HepG2 (cell line): ENCODE measurements around the gene SLC44A4. TPM values are rescaled to one million over a fixed set of nuclear protein-coding genes. Genes with fewer than 3 reads are reported as not detected.

Experiments
- ATAC-seq: fragments of 200-7000 bp; cut with Tn5 transposase; 3 replicates; pipeline ENCODE4 v1.9.1; 2020; ENCODE audit warnings: mild to moderate bottlenecking, moderate library complexity
- BruUV-seq: library from RNA; stranded (reverse); fragments of 400-500 nt; replicated peaks from 2 replicates; lab custom pipeline; 2021; lab: Mats Ljungman, UMichigan
- CTCF ChIA-PET: fragments of 300-600 bp; formaldehyde crosslinking; extraction: SDS; loops from one replicate; lab custom pipeline; 2021; ENCODE audit warnings: low total read pairs, inconsistent platforms, low intra/inter-chr PET ratio; lab: Yijun Ruan, JAX
- POLR2A ChIA-PET: fragments of 350-600 bp; sonication (Branson Sonifier 250); formaldehyde crosslinking; loops from one replicate; lab custom pipeline; 2020; ENCODE audit warnings: antibody characterized with exemption, inconsistent platforms; lab: Yijun Ruan, JAX
- DNase-seq: peaks from one replicate; pipeline ENCODE4 v3.0.0-alpha.2; 2015; ENCODE audit warnings: low spot score
- FAIRE-seq: peaks from 3 replicates; lab custom pipeline; 2011; peaks lifted over from hg19 to GRCh38; lab: Jason Lieb, UNC
- H2AFZ ChIP-seq: one replicate; pipeline ENCODE4 v1.6.1; 2011; ENCODE audit warnings: low read length, inconsistent platforms
- H3K27ac ChIP-seq: fragments of 300-600 bp; 3 replicates; pipeline ENCODE4 v1.8.0; 2011; ENCODE audit warnings: mixed run types, mild to moderate bottlenecking, mixed read lengths, low read length, inconsistent platforms; ENCODE audit not compliant: insufficient read depth; ENCODE audit errors: extremely low read length
- H3K27me3 ChIP-seq, 2 experiments: fragments of 200-600 bp in 1 of 2; 2 replicates in 1 of 2; 3 replicates in 1 of 2; pipeline versions ENCODE4 v1.6.0 to v1.8.0; 2011; ENCODE audit warnings: low read length in 2 of 2, mild to moderate bottlenecking in 2 of 2, moderate library complexity in 2 of 2, inconsistent platforms in 1 of 2; ENCODE audit not compliant: insufficient read depth in 2 of 2, control insufficient read depth in 1 of 2
- H3K36me3 ChIP-seq, 2 experiments: fragments of 200-600 bp in 1 of 2; replicated peaks in 1 of 2; 2 replicates in 1 of 2; 3 replicates in 1 of 2; pipeline versions ENCODE4 v1.5.1 to v1.8.0; 2011; ENCODE audit warnings: low read length in 2 of 2, inconsistent platforms in 1 of 2; ENCODE audit not compliant: insufficient read depth in 2 of 2, control insufficient read depth in 1 of 2
- H3K4me1 ChIP-seq: 2 replicates; pipeline ENCODE4 v1.5.1; 2012; ENCODE audit warnings: low read length, inconsistent platforms; ENCODE audit not compliant: insufficient read depth
- H3K4me2 ChIP-seq: 2 replicates; pipeline ENCODE4 v1.6.0; 2011; ENCODE audit warnings: low read depth, low read length, inconsistent platforms
- H3K4me3 ChIP-seq, 3 experiments: fragments of 200-600 bp in 1 of 3; sonication (generic), shearing (Covaris generic) in 1 of 3; replicated peaks in 1 of 3; 2 replicates each; pipeline ENCODE4 v1.5.1; 2011 to 2016; ENCODE audit warnings: low read length in 3 of 3, inconsistent platforms in 2 of 3, low read depth in 2 of 3, mild to moderate bottlenecking in 2 of 3, control low read depth in 1 of 3, mixed read lengths in 1 of 3; ENCODE audit not compliant: insufficient read depth in 1 of 3
- H3K79me2 ChIP-seq: one replicate; pipeline ENCODE4 v1.6.1; 2011; ENCODE audit warnings: low read length, inconsistent platforms; ENCODE audit not compliant: insufficient read depth
- H3K9ac ChIP-seq: 2 replicates; pipeline ENCODE4 v1.6.0; 2011; ENCODE audit warnings: mild to moderate bottlenecking, low read depth, low read length, inconsistent platforms; ENCODE audit not compliant: insufficient read depth
- H3K9me3 ChIP-seq: 2 replicates; pipeline ENCODE4 v1.5.1; 2012; ENCODE audit warnings: mild to moderate bottlenecking, low read length
- H4K20me1 ChIP-seq: 2 replicates; pipeline ENCODE4 v1.6.0; 2011; ENCODE audit warnings: inconsistent platforms, mild to moderate bottlenecking, low read length, moderate library complexity; ENCODE audit not compliant: insufficient read depth
- CC2D1A ChIP-seq: sonication (generic); formaldehyde crosslinking; IDR thresholded peaks from 2 replicates; pipeline ENCODE4 v1.8.1; 2023; ENCODE audit warnings: mild to moderate bottlenecking, missing genetic modification reagents
- CEBPG ChIP-seq: IDR thresholded peaks from 2 replicates; pipeline ENCODE4 v1.6.1; 2016
- CTCF ChIP-seq: sonication (generic); formaldehyde crosslinking; IDR thresholded peaks from 2 replicates; pipeline ENCODE4 v1.5.0; 2020; ENCODE audit warnings: mild to moderate bottlenecking, missing genetic modification reagents, moderate library complexity
- ELF3 ChIP-seq: IDR thresholded peaks from 2 replicates; pipeline ENCODE4 v1.6.1; 2016; ENCODE audit warnings: missing genetic modification reagents, missing compliant biosample characterization
- POLR2AphosphoS5 ChIP-seq: IDR thresholded peaks from 2 replicates; pipeline ENCODE4 v1.6.1; 2012; ENCODE audit warnings: low read depth, low read length
- PRDM15 ChIP-seq: sonication (generic); formaldehyde crosslinking; IDR thresholded peaks from 2 replicates; pipeline ENCODE4 v1.4.0; 2020; ENCODE audit warnings: missing genetic modification reagents
- SIN3A ChIP-seq: IDR thresholded peaks from 2 replicates; pipeline ENCODE4 v1.6.1; 2011; ENCODE audit warnings: low read depth, mild to moderate bottlenecking, control low read depth, low read length, borderline replicate concordance
- SNAPC2 ChIP-seq: sonication (generic); formaldehyde crosslinking; IDR thresholded peaks from 2 replicates; pipeline ENCODE4 v1.8.1; 2022; ENCODE audit warnings: mild to moderate bottlenecking, missing genetic modification reagents
- SP140L ChIP-seq: sonication (generic); formaldehyde crosslinking; IDR thresholded peaks from 2 replicates; pipeline ENCODE4 v1.4.0; 2020; ENCODE audit warnings: missing genetic modification reagents, borderline replicate concordance
- TEAD3 ChIP-seq: optimal IDR thresholded peaks from 2 replicates; pipeline ENCODE3; 2016; ENCODE audit warnings: borderline replicate concordance
- ZBTB10 ChIP-seq: sonication (generic); formaldehyde crosslinking; IDR thresholded peaks from 2 replicates; pipeline ENCODE4 v1.4.0; 2020; ENCODE audit warnings: missing genetic modification reagents, borderline replicate concordance
- ZNF460 ChIP-seq: sonication (generic); formaldehyde crosslinking; IDR thresholded peaks from 2 replicates; pipeline ENCODE4 v1.5.1; 2020; ENCODE audit warnings: missing genetic modification reagents, mild to moderate bottlenecking, borderline replicate concordance
- ZNF619 ChIP-seq: sonication (generic); formaldehyde crosslinking; IDR thresholded peaks from 2 replicates; pipeline ENCODE4 v1.4.0; 2020; ENCODE audit warnings: mild to moderate bottlenecking, missing genetic modification reagents
- WGBS: methylation state at CpG from one replicate; pipeline ENCODE4 v1.1.6; 2017; ENCODE audit warnings: low lambda C conversion rate; 5-methylcytosine and 5-hydroxymethylcytosine counted together
- in situ Hi-C: cut with HindIII; loops from 2 replicates; pipeline ENCODE4 v1.10.0; 2017; ENCODE audit warnings: low pct_unique_long_range_greater_than_20kb; ENCODE audit not compliant: extremely low pct_ligation_motif_present
- intact Hi-C: fragments of 100-400 bp; cut with micrococcal nuclease; formaldehyde crosslinking; loops from one replicate; pipeline ENCODE4 v1.10.0; 2022; ENCODE audit not compliant: unreplicated experiment
- polyA plus RNA-seq, 8 experiments: library from polyadenylated mRNA; depleted of rRNA in 3 of 8; stranded (reverse) in 7 of 8; unstranded in 1 of 8; fragments of >200 nt; fragmentation: Illumina TruSeq in 4 of 8; extraction: Trizol in 4 of 8; gene quantifications; 2 replicates each; pipeline versions ENCODE4 v1.2.1 to v1.2.3, GENCODE V29; 2011 to 2016; ENCODE audit warnings: low read depth in 4 of 8, missing spikeins in 1 of 8, mixed read lengths in 1 of 8; ENCODE audit not compliant: insufficient read depth in 1 of 8
- total RNA-seq, 5 experiments: library from RNA; depleted of rRNA; stranded (reverse); fragments of >200 nt; fragmentation: Illumina TruSeq; extraction: Trizol; gene quantifications; 2 replicates each; pipeline ENCODE4 v1.2.3, GENCODE V29; 2016; ENCODE audit warnings: low read depth in 1 of 5

Gene SLC44A4
- total and polyA plus RNA-seq, 2 of the 13 experiments (the other 11 are each of a cell fraction or from before 2014, with no cell fraction given), result 3.5 to 5.9 TPM

DNA sequence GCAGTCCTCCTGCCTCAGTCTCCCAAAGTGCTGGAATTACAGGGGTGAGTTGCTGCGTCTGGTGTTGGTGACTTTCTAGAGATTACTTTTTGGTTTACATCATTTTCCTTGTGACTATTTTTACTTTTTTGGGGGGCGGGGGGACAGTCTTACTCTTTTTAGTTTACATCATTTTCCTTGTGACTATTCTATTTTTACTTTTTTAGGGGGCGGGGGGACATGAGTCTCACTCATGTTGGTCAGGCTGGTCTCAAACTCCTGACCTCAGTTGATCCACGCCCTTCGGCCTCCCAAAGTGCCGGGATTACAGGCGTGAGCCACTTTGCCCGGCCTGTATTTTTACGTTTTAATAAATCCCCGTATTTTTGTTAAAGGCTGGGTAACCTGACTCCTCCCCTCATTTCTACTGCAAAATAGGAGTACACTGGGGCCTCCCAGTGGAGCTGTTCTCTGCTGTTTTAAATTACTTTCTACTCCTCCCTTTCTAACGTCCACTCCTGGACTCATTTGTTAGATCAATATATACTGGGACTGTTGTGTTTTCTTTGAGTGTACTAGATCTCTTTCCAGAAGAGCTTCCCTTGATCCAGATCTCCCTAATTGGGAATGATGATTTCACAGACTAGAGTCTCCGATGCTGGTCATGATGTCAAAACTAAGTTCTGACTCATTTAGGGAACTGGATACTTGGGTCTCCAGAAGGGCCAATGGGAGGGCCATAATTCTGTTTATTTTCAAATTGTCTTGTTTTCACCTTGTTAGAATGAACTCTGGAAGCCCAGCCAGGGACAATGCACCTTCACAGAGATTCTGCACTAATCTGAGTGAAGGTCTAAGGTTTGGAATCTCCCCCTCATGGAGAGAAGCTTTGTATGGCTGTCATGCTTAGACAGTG, 42.1 kb downstream of the SLC44A4 start (continued):
- TF ChIP-seq CTCF (CRISPR knock-in tag) (0 out of 2 replicates have a peak, but pooled peaks have one; percentile 18), SNAPC2 (CRISPR knock-in tag) (no peak), CC2D1A (CRISPR knock-in tag) (0 out of 2 replicates have a peak, but pooled peaks have one; percentile 62)

DNA sequence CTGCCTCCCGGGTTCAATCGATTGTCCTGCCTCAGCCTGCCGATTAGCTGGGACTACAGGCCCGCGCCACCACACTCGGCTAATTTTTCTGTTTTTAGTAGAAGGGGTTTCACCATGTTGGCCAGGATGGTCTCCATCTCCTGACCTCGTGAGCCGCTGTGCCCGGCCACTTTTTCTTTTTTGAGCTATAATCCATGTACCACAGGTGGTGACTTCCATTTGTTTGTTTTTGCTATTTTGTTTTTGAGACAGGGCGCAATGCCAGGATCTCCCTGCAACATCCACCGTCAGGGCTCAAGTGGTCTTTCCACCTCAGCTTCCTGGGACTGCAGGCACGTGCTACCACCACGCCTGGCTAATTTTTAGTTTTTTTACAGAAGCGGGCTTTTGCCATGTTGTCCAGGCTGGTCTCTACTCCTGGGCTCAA, 42.7 kb downstream of the SLC44A4 start:
- Histone ChIP-seq H3K9me3 (no peaks in the 10 kb centered on the region), H3K79me2 (peaks cover 48% of the 10 kb centered on the region), H2AFZ (no peak overlapping the region), H4K20me1 (peaks cover 43% of the 10 kb centered on the region), H3K4me1 (peaks cover 52% of the 10 kb centered on the region), H3K27ac (peak overlapping the region; percentile 93), H3K9ac (peak overlapping the region; percentile 98), H3K27me3 (peaks cover 0 to 2% of the 10 kb centered on the region in 2 experiments; a peak in 1 of 5 replicates), H3K4me3 (peak overlapping the region; percentile 75 to 98 (median 93)), H3K4me2 (peak overlapping the region; percentile 84), H3K36me3 (peaks cover 12 to 33% of the 10 kb centered on the region in 2 experiments)
- intact Hi-C loops, result loop anchor here (10.0 kb wide), 1 partner anchor 119 kb away; the partner anchor contains the start of genes NELFE and SKIC2
- no peak for FAIRE-seq
- ChIA-PET CTCF (no interaction called here), POLR2A (interaction anchor here (0.7 to 15.7 kb wide), 26 partner anchors 8 to 184 kb away, joined by 3 to 264 read pairs (median 5); partner anchors contain the start of genes ABHD16A, APOM, CFB and CLIC1)
- in situ Hi-C loops, result no loop called here
- BruUV-seq, result no TSS peak
- ATAC-seq, result no peak
- WGBS, result 2% methylated on average over 14 of the region's 14 CpGs
- DNase-seq, result no peak
- TF ChIP-seq SP140L (CRISPR knock-in tag) (no peak), POLR2AphosphoS5 (peak; percentile 46), SIN3A (peak; percentile 52; the same call in 1 of the 2 replicates), ZNF619 (CRISPR knock-in tag) (0 out of 2 replicates have a peak, but pooled peaks have one; percentile 38), CEBPG (CRISPR knock-in tag) (0 out of 2 replicates have a peak, but pooled peaks have one; percentile 23), PRDM15 (CRISPR knock-in tag) (0 out of 2 replicates have a peak, but pooled peaks have one; percentile 28), ZBTB10 (CRISPR knock-in tag) (no peak), ZNF460 (CRISPR knock-in tag) (peak; percentile 81), ELF3 (CRISPR knock-in tag) (peak; percentile 40; the same call in 1 of the 2 replicates), TEAD3 (CRISPR knock-in tag) (peak; percentile 26)
